GM19438 (cell line): ENCODE measurements around the gene DLX1.
"Not testable (repeated sequence)": the region's sequence is repeated elsewhere in the genome, so short reads cannot be mapped to it uniquely, and the experiment has no call there.

Source experiments
- ATAC-seq: cut with Tn5 transposase; IDR thresholded peaks from one replicate; pipeline ENCODE4 v1.9.1; 2021; ENCODE audit warnings: low read depth; ENCODE audit not compliant: unreplicated experiment

The DLX1 gene

DNA sequence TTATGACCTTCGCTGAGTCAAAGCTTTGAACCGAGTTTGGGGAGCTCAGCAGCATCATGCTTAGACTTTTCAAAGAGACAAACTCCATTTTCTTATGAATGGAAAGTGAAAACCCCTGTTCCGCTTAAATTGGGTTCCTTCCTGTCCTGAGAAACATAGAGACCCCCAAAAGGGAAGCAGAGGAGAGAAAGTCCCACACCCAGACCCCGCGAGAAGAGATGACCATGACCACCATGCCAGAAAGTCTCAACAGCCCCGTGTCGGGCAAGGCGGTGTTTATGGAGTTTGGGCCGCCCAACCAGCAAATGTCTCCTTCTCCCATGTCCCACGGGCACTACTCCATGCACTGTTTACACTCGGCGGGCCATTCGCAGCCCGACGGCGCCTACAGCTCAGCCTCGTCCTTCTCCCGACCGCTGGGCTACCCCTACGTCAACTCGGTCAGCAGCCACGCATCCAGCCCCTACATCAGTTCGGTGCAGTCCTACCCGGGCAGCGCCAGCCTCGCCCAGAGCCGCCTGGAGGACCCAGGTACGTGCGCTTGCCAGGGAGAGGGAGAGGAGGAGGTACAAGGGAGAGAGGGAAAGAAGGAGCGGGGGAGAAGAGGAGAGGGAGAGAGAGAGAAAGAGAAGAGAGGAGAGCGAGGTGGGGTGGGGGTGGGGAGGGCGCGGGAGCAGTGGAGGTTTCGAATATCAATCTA is at the start of gene DLX1:
DLX1 (plus strand) TSS at position 48 of the 700 bp plus-strand sequence; CDS start at position 219, 171 bp downstream.
- ATAC-seq, result peak; percentile 5

DNA sequence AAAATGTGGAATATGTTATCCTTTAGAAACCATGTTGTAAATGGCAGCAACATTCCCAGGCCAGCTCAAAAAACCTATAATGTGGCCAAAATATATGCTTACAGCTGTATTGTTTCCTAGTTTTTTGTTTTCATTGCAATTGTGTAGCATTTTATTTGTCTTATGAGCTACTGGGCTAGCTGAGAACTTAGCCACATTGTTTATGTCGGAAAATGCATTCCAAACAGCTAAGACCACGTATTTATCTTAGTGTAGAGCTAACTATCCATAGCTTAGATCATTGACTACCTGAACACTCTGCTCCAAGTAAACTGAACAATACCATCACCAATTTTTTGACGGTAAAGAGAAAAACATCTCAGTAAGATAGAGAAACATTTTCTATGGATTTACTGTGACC is 47.2 kb upstream of the DLX1 start:
- ATAC-seq, result no peak

DNA sequence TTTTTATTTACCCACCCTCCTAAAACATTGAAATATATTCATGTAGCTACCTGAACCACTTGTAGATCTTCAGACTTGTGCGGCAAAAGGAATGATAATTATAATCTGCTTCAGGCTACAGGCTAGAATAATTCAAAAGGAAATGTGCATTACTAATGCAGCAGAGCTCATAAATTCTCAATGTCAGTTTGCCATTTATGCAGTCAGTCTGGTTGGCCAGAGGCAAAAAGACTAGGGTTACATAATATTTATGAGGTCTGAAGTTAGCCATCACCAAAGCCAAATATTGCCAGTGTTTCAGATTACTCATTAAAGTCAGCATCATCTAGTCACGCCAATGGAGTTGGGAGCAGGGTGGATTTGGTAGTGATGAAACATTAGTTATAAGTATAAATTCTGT is 46.7 kb upstream of the DLX1 start:
- ATAC-seq, result no peak

DNA sequence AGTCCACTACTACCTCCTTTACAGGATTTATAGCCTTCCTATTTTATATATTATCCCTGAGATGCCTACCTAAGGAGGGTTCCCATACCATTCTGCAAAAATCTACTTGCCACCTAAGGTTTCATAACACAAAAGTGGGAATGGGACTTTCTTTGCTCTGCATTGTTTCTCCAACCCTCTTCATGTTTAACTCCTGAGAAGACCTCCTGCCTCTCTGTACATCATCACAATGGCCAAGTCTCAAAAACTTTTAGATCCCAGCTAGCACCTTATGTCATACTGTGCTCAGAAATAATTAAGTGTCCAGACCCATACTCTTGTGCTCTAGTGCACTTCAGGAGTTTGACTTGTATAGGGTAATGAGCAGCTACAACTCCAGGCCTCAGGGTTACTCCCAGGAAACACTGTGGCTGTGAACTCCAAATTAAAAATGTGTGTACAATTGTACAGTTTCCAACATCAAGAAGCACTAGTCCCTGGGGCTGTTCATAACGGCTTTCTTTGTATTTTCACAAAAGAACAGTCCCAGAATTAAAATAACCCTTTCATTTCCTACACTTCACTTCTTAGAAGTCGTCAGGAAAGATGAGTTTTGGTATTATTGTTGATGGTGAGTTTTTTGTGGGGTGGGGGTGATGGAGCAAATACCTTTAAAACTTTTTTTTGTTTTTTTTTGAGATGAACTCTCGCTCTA is 46.1 kb upstream of the DLX1 start:
- no peak for ATAC-seq

GRCh38 chr2:172040311-172040710 is 45.0 kb upstream of the DLX1 start:
- no peak for ATAC-seq

DNA sequence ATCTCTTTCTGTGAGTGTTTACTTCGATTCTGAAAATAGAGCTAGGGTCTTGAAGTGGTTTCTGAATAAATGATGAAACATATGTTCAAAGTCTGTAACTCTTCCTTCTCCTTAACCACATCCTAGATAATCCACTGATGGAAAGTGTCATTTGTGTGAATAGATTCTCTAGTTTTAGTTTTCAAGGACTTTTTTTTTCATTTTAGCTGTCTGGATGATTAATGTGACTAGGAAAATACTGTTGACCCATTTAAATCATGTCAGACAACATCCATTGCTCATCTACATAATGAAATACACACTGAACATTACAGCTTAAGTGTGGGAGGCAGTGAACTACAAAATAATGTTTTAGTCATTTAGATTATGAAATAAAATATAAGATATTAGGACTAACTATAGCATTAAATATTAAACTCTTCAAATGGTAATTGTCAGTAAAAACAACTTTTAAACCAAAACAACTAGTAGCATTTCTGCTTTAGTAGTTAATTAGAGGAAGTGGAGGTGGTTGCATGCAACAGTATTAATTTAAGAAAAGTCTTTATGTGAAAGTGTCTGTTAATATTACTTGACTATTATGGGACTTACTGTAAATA is 39.1 kb upstream of the DLX1 start:
- no peak for ATAC-seq

DNA sequence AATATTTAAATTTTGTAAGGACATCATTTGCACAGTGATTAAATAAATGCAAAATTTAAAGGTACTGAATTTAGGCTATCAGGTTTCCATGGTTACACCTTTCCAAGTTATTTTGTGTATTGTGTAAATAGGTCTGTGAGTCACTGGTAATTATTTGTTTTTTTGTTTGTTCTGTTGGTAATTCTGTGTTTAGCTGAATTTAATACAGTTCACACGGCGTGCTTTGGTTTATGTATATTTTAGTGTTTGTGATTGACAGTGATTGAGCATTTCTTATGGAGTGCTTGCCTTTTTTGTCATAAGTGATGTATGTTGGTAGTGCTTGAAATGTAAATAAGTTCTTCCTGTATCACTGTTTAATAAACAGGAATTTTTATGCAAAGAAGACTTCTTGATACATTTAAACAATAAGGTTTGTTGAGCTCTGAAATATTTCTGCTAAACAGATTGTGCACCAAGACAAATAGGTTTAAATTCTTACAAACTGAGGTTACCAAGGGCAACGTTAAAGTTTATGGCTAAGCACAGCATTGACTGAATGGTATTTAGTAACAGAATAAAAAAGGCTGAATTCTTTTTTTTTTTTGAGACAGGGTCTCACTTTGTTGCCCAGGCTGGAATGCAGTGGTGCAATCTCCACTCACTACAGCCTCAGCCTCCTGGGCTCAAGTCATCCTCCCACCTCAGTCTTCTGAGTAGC is 38.3 kb upstream of the DLX1 start:
- no peak for ATAC-seq

GRCh38 chr2:172047566-172048507 is 37.5 kb upstream of the DLX1 start:
- no peak for ATAC-seq

DNA sequence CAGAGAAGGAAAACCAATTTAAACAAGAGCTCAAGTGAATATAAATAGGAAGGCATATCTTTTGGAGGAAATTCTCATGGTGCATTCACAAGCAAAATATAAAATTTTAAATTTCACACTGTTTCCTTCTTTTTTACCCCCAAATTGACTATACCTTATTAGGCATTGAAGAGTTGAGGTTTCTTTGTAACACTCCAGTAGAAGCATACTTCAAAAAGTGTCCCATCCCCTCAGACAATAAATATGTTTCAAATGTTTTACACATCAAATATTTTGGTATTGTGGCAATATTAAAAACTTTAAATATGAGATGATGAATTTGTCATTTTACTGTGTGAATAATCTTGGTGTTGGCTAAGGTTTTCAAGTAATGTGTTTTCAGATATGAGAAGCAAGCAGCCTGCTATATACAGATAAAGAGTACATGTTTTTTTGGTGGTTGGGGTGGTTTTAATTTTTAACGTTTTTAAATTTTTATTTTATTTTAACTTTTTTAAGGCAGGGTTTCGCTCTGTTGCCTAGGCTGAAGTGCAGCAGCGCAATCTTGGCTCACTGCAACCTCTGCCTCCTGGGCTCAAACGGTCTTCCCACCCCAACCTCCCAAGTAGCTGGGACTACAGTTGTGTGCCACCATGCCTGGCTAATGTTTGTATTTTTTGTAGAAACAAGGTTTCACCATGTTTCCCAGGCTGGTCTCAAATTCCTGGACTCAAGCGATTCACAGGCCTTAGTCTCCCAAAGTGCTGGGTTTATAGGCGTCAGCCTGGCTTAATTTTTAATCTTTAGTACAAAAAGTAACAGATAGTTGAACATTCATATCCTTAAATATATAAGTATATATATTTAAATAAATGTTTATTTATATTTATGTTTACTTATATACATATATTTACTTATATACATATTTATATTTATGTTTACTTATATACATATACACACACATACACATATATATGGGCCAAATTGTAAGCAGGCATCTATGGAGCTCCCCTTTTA is 36.5 kb upstream of the DLX1 start:
- ATAC-seq, result no peak

- ATAC-seq, result no peak
Observed at GRCh38 chr2:172049567-172050120, 35.7 kb upstream of the DLX1 start.

GRCh38 chr2:172050479-172051125 is 34.7 kb upstream of the DLX1 start:
- no peak for ATAC-seq

DNA sequence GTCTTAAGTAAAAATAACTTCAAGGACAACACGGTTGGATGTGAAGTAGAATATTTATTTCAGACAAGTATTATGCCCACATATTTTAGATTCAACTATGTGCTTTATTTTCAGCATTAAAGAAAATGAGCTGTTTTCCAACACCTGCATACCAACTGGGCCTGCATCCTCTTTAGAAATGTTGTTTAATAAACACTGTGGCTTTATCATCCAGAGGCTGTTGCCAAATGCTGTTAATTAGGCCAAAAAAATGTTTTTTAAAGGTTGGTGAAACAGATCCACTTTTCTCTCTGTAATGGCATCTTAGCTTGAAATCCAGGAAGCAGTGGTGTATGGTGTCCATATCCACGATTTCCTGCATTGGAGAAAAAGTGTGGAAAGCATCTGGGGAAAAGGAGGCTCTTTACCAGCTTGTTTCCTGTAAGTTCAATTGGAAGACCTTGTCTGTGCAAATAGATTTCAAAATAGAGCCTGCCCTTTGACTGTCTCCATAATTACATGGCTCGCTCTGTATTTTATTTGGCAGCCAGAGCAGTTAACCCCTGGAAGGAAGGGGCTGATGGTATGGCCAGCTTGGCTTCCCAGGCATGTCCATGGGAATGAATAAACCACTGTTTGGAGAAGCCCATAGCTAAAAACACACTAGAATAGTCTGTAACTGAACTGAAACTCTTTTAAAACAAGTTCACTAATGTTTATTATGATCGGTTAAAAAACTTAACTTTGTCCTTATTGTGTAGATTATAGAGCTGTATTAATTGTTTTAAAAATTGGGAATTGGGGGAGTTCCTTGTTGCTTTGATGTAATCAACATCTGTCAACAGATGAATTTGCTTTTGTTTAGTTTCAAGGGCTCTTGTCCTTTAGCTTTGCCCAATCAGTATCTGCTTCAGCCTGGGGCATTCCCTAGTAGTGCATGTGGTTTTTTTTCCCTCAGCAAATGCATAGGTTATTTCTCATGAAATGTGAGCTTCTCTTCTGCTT is 33.0 kb upstream of the DLX1 start:
- no peak for ATAC-seq

- no peak for ATAC-seq
Observed at GRCh38 chr2:172053486-172053885, 31.8 kb upstream of the DLX1 start.

GRCh38 chr2:172056293-172056692 is 29.0 kb upstream of the DLX1 start:
- ATAC-seq, result no peak

GRCh38 chr2:172058660-172059059 is 26.6 kb upstream of the DLX1 start:
- no peak for ATAC-seq

GRCh38 chr2:172060118-172060517 is 25.2 kb upstream of the DLX1 start:
- not testable (repeated sequence) for ATAC-seq

GRCh38 chr2:172062402-172063004 is 22.8 kb upstream of the DLX1 start:
- ATAC-seq, result no peak
